UCSD-AML1 (cell line): Measurements from ENCODE around the gene YTHDF1.

Source experiments
- DNase-seq: peaks from one replicate; lab custom pipeline; 2025; ENCODE audit not compliant: unreplicated experiment; lab: John Stamatoyannopoulos, UW

Gene YTHDF1

GRCh38 chr20:63186528-63187316 lies 29.2 kb downstream of the YTHDF1 start:
- no peak for DNase-seq

- no peak for DNase-seq
Observed at GRCh38 chr20:63186084-63186483, 29.8 kb downstream of the YTHDF1 start.

GRCh38 chr20:63185215-63185796 lies 30.6 kb downstream of the YTHDF1 start:
- no peak for DNase-seq

GRCh38 chr20:63183422-63184146 lies 32.3 kb downstream of the YTHDF1 start:
- DNase-seq = peak; percentile 45

- no peak for DNase-seq
Observed at GRCh38 chr20:63182946-63183415, 33.0 kb downstream of the YTHDF1 start.

GRCh38 chr20:63182425-63182824 lies 33.5 kb downstream of the YTHDF1 start:
- DNase-seq = no peak

- no peak for DNase-seq
Observed at GRCh38 chr20:63181226-63181625, 34.7 kb downstream of the YTHDF1 start.

GRCh38 chr20:63180569-63181185 lies 35.3 kb downstream of the YTHDF1 start:
- no peak for DNase-seq

- no peak for DNase-seq
Observed at GRCh38 chr20:63179687-63180568, 36.0 kb downstream of the YTHDF1 start.

- peak; percentile 31 for DNase-seq
Observed at GRCh38 chr20:63178889-63179686, 36.8 kb downstream of the YTHDF1 start.

- no peak for DNase-seq
Observed at GRCh38 chr20:63178446-63178820, 37.5 kb downstream of the YTHDF1 start.

GRCh38 chr20:63177785-63178445 lies 38.0 kb downstream of the YTHDF1 start:
- no peak for DNase-seq

- no peak for DNase-seq
Observed at GRCh38 chr20:63177134-63177784, 38.7 kb downstream of the YTHDF1 start.

GRCh38 chr20:63176427-63177133 lies 39.4 kb downstream of the YTHDF1 start:
- no peak for DNase-seq

GRCh38 chr20:63176034-63176426 lies 39.9 kb downstream of the YTHDF1 start:
- no peak for DNase-seq

- DNase-seq = no peak
Observed at GRCh38 chr20:63175038-63175895, 40.7 kb downstream of the YTHDF1 start.
